HG03571 (cell line): ENCODE results near the gene NR2F1-AS1.
"Not testable (repeated sequence)": the region's sequence is repeated elsewhere in the genome, so short reads cannot be mapped to it uniquely, and the experiment has no call there.

Experiments used
- ATAC-seq: cut with Tn5 transposase; IDR thresholded peaks from one replicate; pipeline ENCODE4 v1.9.1; 2021; ENCODE audit not compliant: unreplicated experiment

Gene NR2F1-AS1

DNA sequence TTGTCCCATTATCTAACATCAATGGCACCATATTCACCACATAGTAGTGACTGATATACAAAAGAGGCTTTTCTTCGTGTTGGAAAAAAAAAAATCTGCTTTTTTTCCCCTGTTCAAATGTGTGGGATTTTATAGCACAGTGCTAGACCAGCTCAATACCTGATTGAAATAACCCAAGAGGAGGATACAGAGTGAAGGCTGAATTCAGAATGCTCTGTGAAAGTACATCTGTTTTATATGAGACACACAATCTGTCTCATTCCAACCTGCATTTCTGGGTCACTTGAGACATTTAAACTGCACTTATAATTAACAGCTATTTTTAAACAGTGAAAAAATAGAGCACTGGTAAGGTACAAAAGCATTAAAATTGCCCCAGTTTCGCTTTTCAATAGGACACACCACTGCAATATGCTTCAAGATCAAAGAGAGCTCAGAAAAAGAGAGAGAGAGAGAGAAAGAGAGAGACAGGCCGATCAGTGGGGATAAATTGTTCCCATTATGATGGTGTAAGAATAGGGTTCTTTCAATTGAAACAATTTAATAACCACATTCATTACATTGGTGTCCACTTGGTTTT lies 179.3 kb downstream of the NR2F1-AS1 start:
- no peak for ATAC-seq

DNA sequence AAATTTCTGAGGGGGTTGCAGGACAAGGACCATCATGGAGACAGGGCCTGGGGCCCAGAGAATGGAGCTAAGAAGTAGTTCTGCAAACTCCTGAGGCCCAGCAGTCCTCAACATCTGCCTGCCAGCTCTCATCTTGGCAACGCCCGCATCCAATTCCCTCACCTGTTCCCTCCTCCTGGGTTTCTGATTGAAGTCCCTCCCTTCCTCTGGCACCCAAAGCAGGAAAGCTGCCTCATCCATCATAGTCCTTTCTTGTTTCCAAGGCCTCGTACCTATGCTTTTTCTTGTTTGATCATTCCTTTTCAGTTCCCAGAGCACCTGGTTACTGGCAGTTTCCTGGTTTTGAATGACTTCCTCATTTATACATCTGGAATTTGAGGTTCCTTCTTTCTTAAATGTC lies 181.3 kb downstream of the NR2F1-AS1 start:
- ATAC-seq: no peak

DNA sequence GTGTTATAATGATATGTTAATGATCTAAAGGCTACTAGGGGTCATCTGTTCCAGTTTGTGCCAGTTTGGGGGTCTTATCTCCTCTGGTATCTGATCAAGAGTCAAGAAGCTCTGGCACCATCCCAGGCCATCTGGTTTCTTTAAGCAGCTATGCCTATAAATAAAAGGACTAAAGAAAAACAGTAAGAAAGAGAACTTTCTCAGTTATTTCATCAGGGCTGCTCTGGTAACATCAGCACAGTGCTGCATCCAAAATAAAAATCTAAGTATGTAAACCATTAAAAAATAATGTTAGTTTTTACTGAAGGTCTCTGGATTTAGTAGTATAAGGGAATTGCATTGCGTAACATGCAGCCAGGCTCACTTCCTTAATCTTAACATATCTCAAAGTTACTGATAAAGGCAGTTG lies 185.0 kb downstream of the NR2F1-AS1 start:
- no peak for ATAC-seq

DNA sequence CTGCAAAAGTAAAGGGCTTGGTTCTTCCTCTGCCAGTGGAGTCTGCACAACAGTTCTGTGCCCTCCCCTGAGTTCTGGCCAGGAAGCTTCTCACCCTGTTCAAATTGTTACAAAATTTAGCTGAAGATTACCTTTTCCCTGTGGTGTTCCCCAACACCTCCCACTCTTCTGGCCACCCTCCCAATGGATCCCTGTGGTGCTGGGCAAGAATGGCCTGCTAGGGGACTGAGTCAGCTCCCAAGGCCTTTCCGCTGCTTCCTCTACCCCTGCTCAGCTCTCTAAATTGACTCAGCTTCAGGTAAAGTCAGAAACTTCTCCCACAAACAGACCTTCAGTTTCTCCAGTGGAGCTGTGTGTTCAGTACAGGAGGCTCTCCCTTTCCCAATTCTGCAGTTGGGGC lies 186.0 kb downstream of the NR2F1-AS1 start:
- no peak for ATAC-seq

DNA sequence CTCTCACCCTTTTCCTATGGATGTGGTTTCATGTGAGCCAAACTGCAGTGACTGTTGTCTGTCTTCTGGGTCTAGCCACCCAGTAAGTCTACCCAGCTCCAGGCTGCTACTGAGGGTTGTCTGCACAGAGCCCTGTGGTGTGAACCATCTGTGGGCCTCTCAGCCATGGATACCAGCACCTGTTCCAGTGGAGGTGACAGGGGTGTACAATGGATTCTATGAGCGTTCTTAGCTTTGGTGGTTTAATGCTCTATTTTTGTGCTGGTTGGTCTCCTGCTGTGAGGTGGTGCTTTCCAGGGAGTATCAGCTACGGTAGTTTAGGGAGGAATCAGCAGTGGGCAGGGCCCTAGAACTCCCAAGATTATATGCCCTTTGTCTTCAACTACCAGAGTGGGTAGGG lies 186.7 kb downstream of the NR2F1-AS1 start:
- ATAC-seq: no peak

- ATAC-seq: not testable (repeated sequence)
Observed at GRCh38 chr5:93391169-93391568, 189.8 kb downstream of the NR2F1-AS1 start.

- no peak for ATAC-seq
Observed at GRCh38 chr5:93385655-93386054, 195.4 kb downstream of the NR2F1-AS1 start.

- no peak for ATAC-seq
Observed at GRCh38 chr5:93384995-93385394, 196.0 kb downstream of the NR2F1-AS1 start.

- ATAC-seq: no peak
Observed at GRCh38 chr5:93384026-93384425, 197.0 kb downstream of the NR2F1-AS1 start.

GRCh38 chr5:93382188-93382825 lies 198.7 kb downstream of the NR2F1-AS1 start:
- ATAC-seq: no peak

DNA sequence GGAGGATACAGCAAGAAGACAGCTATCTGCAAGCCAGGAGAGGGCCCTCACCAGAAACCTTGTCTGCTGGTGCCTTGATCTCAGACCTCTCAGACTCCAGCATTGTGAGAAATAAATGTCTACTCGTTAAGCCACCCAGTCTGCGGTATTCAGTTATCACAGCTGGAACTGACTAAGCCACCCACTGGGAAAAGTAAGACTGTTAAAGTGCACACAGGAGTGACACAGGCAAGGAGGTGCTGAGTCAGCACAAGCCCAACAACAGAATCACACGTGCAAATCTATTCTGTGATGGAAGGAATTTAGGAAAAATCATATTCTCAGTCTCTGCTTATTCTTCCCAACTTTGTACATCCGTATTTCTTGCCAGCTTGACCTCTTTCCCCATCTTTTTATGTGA lies 200.0 kb downstream of the NR2F1-AS1 start:
- ATAC-seq: no peak

GRCh38 chr5:93378073-93378472 lies 202.9 kb downstream of the NR2F1-AS1 start:
- ATAC-seq: no peak

GRCh38 chr5:93371893-93372292 lies 209.1 kb downstream of the NR2F1-AS1 start:
- ATAC-seq: no peak

GRCh38 chr5:93364378-93364777 lies 216.6 kb downstream of the NR2F1-AS1 start:
- ATAC-seq: no peak

DNA sequence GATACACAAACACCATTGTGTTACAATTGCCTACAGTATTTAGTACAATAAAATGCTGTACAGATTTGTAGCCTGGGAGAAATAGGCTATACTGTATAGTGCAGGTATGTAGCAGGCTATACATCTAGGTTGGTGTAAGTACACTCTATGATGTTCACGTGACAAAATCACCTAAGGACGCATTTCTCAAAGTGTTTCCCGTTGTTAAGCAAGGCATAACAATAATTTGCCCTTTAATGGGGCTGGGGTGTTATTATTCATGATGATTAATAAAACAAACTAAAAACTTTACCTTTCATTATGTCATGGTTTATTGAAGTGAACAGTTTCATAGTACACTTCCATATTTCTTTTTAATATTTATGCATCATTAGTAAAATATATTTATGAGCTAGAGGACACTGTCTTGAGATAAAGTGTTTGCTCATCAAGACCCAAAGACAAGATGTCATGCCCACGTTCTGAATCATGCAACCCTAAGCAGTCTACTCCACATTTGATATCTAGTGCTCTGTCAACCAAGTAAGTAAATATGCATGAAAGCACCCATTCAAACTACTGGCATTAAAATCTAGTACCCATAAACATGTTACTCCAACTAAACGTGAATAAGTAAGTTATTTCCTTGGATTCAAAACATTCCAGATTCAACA lies 220.5 kb downstream of the NR2F1-AS1 start:
- ATAC-seq: no peak

GRCh38 chr5:93359960-93360305 lies 221.1 kb downstream of the NR2F1-AS1 start:
- no peak for ATAC-seq
